Activated CD8-positive, alpha-beta T cell treated with anti-CD3 and anti-CD28 coated beads for 36 hours (primary cell): ENCODE measurements around the gene CMTM1. TPM values are rescaled to one million over a fixed set of nuclear protein-coding genes. Genes with fewer than 3 reads are reported as not detected.

Experiments used
- ATAC-seq: fragments of 200-7000 bp; cut with Tn5 transposase; one replicate; pipeline ENCODE4 v1.10.0; 2021; ENCODE audit warnings: mild to moderate bottlenecking, moderate library complexity
- CTCF ChIA-PET: fragments of 350-600 bp; sonication (Branson Sonifier 250); formaldehyde crosslinking; loops from one replicate; lab custom pipeline; 2021; ENCODE audit warnings: antibody characterized with exemption; lab: Charles Lee
- POLR2A ChIA-PET: fragments of 350-600 bp; sonication (Branson Sonifier 250); formaldehyde crosslinking; loops from one replicate; lab custom pipeline; 2021; ENCODE audit warnings: antibody characterized with exemption; lab: Charles Lee
- DNase-seq: peaks from one replicate; pipeline ENCODE4 v3.0.0-alpha.2; 2020
- H3K27ac Mint-ChIP-seq: one replicate; pipeline ENCODE4 v1.8.0; 2021; ENCODE audit warnings: mild to moderate bottlenecking, mixed read lengths
- H3K27me3 Mint-ChIP-seq: one replicate; pipeline ENCODE4 v1.8.0; 2021; ENCODE audit warnings: mixed read lengths
- H3K36me3 Mint-ChIP-seq: one replicate; pipeline ENCODE4 v1.8.0; 2021; ENCODE audit warnings: low read depth, mixed read lengths
- H3K4me1 Mint-ChIP-seq: one replicate; pipeline ENCODE4 v1.8.0; 2021; ENCODE audit warnings: low read depth, mixed read lengths
- H3K4me3 Mint-ChIP-seq: one replicate; pipeline ENCODE4 v1.8.0; 2021; ENCODE audit warnings: mild to moderate bottlenecking, moderate library complexity, mixed read lengths
- H3K9me3 Mint-ChIP-seq: one replicate; pipeline ENCODE4 v1.8.0; 2021; ENCODE audit warnings: mixed read lengths
- intact Hi-C: fragments of 100-400 bp; cut with micrococcal nuclease; formaldehyde crosslinking; loops from one replicate; pipeline ENCODE4 v1.10.0; 2022
- total RNA-seq, 2 experiments: library from RNA; stranded (reverse); gene quantifications; one replicate each; pipeline ENCODE4 v1.2.3, GENCODE V29; 2021
- TF ChIP-seq, protein P1 (sequence below): fragments of 200-600 bp; IDR thresholded peaks from one replicate; pipeline ENCODE4 v1.8.0; 2022; ENCODE audit warnings: antibody characterized with exemption, mild to moderate bottlenecking

CMTM1 gene
- total RNA-seq, 2 experiments from 2014 or later, result 5.4 to 6.2 TPM

- peaks cover 88% of the 10 kb centered on the region for H3K4me1 Mint-ChIP-seq
- no peaks in the 10 kb centered on the region for H3K27me3 Mint-ChIP-seq
- H3K9me3 Mint-ChIP-seq, result no peaks in the 10 kb centered on the region
- H3K27ac Mint-ChIP-seq, result peak overlapping the region; percentile 88
- no peaks in the 10 kb centered on the region for H3K36me3 Mint-ChIP-seq
- no peak for DNase-seq
- TF ChIP-seq, protein P1, sequence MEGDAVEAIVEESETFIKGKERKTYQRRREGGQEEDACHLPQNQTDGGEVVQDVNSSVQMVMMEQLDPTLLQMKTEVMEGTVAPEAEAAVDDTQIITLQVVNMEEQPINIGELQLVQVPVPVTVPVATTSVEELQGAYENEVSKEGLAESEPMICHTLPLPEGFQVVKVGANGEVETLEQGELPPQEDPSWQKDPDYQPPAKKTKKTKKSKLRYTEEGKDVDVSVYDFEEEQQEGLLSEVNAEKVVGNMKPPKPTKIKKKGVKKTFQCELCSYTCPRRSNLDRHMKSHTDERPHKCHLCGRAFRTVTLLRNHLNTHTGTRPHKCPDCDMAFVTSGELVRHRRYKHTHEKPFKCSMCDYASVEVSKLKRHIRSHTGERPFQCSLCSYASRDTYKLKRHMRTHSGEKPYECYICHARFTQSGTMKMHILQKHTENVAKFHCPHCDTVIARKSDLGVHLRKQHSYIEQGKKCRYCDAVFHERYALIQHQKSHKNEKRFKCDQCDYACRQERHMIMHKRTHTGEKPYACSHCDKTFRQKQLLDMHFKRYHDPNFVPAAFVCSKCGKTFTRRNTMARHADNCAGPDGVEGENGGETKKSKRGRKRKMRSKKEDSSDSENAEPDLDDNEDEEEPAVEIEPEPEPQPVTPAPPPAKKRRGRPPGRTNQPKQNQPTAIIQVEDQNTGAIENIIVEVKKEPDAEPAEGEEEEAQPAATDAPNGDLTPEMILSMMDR, result no peak
- intact Hi-C loops, result no loop called here
- POLR2A ChIA-PET, result interaction anchor here (1.5 to 9.4 kb wide), 2 partner anchors 31 to 84 kb away, joined by 4 to 78 read pairs; partner anchors contain the start of genes CKLF and TK2
- H3K4me3 Mint-ChIP-seq, result no peak overlapping the region
- CTCF ChIA-PET, result interaction anchor here (0.9 to 6.0 kb wide), 7 partner anchors 32 to 132 kb away, joined by 3 to 41 read pairs (median 4); partner anchors contain the start of genes CKLF and TK2
- ATAC-seq, result no peak
These were observed 46.5 kb upstream of the CMTM1 start for GRCh38 chr16:66519482-66520373.

DNA sequence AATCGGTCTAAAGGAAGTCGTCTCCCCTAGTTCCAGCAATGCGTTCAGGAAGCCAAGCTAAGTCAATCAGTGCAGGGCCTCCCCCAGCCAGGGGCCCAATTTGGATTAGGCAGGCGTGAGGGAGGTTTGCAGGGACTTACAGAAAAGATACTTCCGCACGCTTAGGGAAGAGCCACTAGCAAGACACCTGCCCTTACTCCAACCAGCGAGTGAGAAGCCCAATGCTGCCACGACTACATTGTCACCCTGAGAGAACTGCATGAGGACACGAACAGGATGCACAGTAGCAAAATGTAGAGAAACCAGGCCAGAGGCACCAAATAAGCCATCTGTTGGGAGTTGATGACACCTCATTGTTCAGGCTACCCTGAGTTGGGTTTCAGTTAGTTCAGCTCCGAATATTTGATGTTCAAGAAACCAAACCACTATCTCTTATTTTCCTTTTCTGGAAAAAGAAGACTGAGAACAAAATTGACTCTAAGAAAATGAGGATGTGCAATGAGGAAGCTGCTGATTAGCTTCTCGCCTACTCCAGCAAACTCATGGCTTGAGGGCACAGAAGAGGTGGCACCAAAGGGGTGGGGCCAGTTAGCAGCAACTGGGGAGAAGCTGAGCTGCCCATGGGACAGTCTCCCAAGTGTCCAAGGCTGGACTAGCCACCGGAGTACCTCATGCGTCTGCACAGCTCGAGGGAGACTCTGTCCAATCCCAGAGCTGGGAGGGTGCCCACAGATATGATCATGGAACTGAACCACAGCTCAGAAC is 45.7 kb upstream of the CMTM1 start:
- peaks cover 88% of the 10 kb centered on the region for H3K4me1 Mint-ChIP-seq
- TF ChIP-seq, protein P1, result no peak

DNA sequence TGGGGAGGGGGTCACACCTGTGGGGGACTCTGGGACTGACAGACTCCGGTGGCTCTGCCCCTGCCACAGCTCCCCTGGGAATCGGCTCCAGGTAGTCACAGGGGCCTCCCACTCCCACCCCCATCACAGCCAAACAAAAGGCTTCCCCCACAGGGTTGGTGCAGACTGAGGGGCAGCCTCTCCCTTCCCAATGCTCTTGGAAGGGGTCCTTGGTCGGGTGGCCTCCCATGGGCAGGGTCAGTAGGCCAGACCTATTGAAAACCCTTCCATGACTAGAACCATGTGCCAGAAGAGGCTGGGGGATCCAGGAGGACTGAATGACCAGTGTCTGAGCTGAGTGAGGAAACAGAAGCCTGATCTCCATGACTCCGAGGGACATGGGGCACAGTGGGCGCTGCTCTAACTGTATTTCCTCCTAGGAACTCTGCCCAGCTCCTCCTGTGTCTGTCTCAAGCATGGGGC is 45.0 kb upstream of the CMTM1 start:
- Mint-ChIP-seq H3K36me3 (no peaks in the 10 kb centered on the region), H3K9me3 (no peaks in the 10 kb centered on the region), H3K4me1 (peaks cover 83% of the 10 kb centered on the region), H3K27ac (peak overlapping the region; percentile 88), H3K27me3 (no peaks in the 10 kb centered on the region), H3K4me3 (peak overlapping the region; percentile 42)
- DNase-seq (no peak), ATAC-seq (no peak)
- POLR2A ChIA-PET, result interaction anchor here (1.3 to 9.4 kb wide), 4 partner anchors 30 to 96 kb away, joined by 3 to 78 read pairs (median 6); partner anchors contain the start of genes CKLF, CMTM3 and TK2
- CTCF ChIA-PET, result interaction anchor here (1.4 to 6.0 kb wide), 9 partner anchors 10 to 352 kb away, joined by 4 to 41 read pairs (median 7); partner anchors contain the start of genes CKLF and TK2
- TF ChIP-seq, protein P1, result no peak
- intact Hi-C loops, result no loop called here

More for the DNA sequence above, 45.7 kb upstream of the CMTM1 start:
- Mint-ChIP-seq H3K27ac (peak overlapping the region; percentile 88), H3K9me3 (no peaks in the 10 kb centered on the region), H3K36me3 (no peaks in the 10 kb centered on the region), H3K27me3 (no peaks in the 10 kb centered on the region), H3K4me3 (no peak overlapping the region)
- POLR2A ChIA-PET, result interaction anchor here (1.3 to 9.4 kb wide), 3 partner anchors 30 to 96 kb away, joined by 3 to 78 read pairs (median 4); partner anchors contain the start of genes CKLF and TK2
- no peak for DNase-seq
- intact Hi-C loops, result no loop called here
- CTCF ChIA-PET, result interaction anchor here (0.9 to 6.0 kb wide), 7 partner anchors 32 to 131 kb away, joined by 3 to 41 read pairs (median 4); partner anchors contain the start of genes CKLF and TK2
- no peak for ATAC-seq

- peak; percentile 82 for ATAC-seq
These were observed 44.1 kb upstream of the CMTM1 start for GRCh38 chr16:66521951-66522771.

More at GRCh38 chr16:66521951-66522771, 44.1 kb upstream of the CMTM1 start:
- TF ChIP-seq, protein P1, result no peak
- ChIA-PET POLR2A (interaction anchor here (0.7 to 9.4 kb wide), 6 partner anchors 8 to 82 kb away, joined by 3 to 78 read pairs (median 4); partner anchors contain the start of genes CKLF, CMTM3 and TK2), CTCF (interaction anchor here (0.6 to 6.0 kb wide), 14 partner anchors 9 to 351 kb away, joined by 3 to 41 read pairs (median 5); partner anchors contain the start of genes CKLF and TK2)
- H3K9me3 Mint-ChIP-seq, result no peaks in the 10 kb centered on the region
- intact Hi-C loops, result no loop called here
- H3K36me3 Mint-ChIP-seq, result no peaks in the 10 kb centered on the region
- no peaks in the 10 kb centered on the region for H3K27me3 Mint-ChIP-seq
- H3K27ac Mint-ChIP-seq, result peak overlapping the region; percentile 88
- peak; percentile 98 for DNase-seq
- H3K4me1 Mint-ChIP-seq, result peaks cover 74% of the 10 kb centered on the region
- peak overlapping the region; percentile 42 for H3K4me3 Mint-ChIP-seq
